Smooth muscle cell (in vitro differentiated cells): ENCODE measurements around the gene CCS. TPM values are rescaled to one million over a fixed set of nuclear protein-coding genes. Genes with fewer than 3 reads are reported as not detected.

Experiments used
- DNase-seq: peaks from one replicate; lab custom pipeline; 2025; ENCODE audit not compliant: unreplicated experiment; lab: John Stamatoyannopoulos, UW
- H2AFZ ChIP-seq: fragments of 200-600 bp; sonication (generic); 2 replicates; pipeline ENCODE4 v1.6.0; 2016; ENCODE audit warnings: antibody characterized with exemption, low read depth, mild to moderate bottlenecking
- H3F3A ChIP-seq: fragments of 200-600 bp; sonication (generic); 2 replicates; pipeline ENCODE4 v1.6.0; 2017; ENCODE audit warnings: antibody characterized with exemption, low read depth
- H3K27ac ChIP-seq: fragments of 200-600 bp; sonication (generic); 2 replicates; pipeline ENCODE4 v1.5.1; 2016; ENCODE audit warnings: low read depth, mild to moderate bottlenecking
- H3K27me3 ChIP-seq: fragments of 200-600 bp; sonication (generic); 2 replicates; pipeline ENCODE4 v1.6.1; 2016; ENCODE audit warnings: low read depth, mild to moderate bottlenecking
- H3K36me3 ChIP-seq: fragments of 200-600 bp; sonication (generic); 2 replicates; pipeline ENCODE4 v1.5.1; 2016; ENCODE audit warnings: low read depth
- H3K4me1 ChIP-seq: fragments of 200-600 bp; sonication (generic); 2 replicates; pipeline ENCODE4 v1.5.1; 2016; ENCODE audit warnings: low read depth
- H3K4me2 ChIP-seq: fragments of 200-600 bp; sonication (generic); 2 replicates; pipeline ENCODE4 v1.6.0; 2016; ENCODE audit warnings: mild to moderate bottlenecking
- H3K4me3 ChIP-seq: fragments of 200-600 bp; sonication (generic); 2 replicates; pipeline ENCODE4 v1.5.1; 2016; ENCODE audit warnings: mild to moderate bottlenecking
- H3K79me2 ChIP-seq: fragments of 200-600 bp; sonication (generic); 2 replicates; pipeline ENCODE4 v1.6.0; 2016; ENCODE audit warnings: low read depth, mild to moderate bottlenecking
- H3K9ac ChIP-seq: fragments of 200-600 bp; sonication (generic); 2 replicates; pipeline ENCODE4 v1.6.0; 2016; ENCODE audit warnings: low read depth
- H3K9me3 ChIP-seq: fragments of 200-600 bp; sonication (generic); replicated peaks from 2 replicates; pipeline ENCODE4 v1.5.1; 2016; ENCODE audit warnings: low read depth
- H4K20me1 ChIP-seq: fragments of 200-600 bp; sonication (generic); 2 replicates; pipeline ENCODE4 v1.6.0; 2016; ENCODE audit warnings: low read depth
- WGBS: methylation state at CpG from one replicate; pipeline ENCODE4 v1.1.7; 2016; ENCODE audit warnings: low lambda C conversion rate; 5-methylcytosine and 5-hydroxymethylcytosine counted together
- polyA plus RNA-seq: library from polyadenylated mRNA; unstranded; fragments of >200 nt; fragmentation: Nextera tagmentation; extraction: Ambion mirVana; gene quantifications from 2 replicates; pipeline ENCODE4 v1.2.1, GENCODE V29; 2016
- total RNA-seq: library from RNA; depleted of rRNA; stranded (reverse); fragments of >200 nt; gene quantifications from 2 replicates; pipeline ENCODE4 v1.2.3, GENCODE V29; 2014
- TF ChIP-seq, protein P1 (sequence below): fragments of 200-600 bp; sonication (generic); IDR thresholded peaks from 2 replicates; pipeline ENCODE4 v1.5.1; 2017; ENCODE audit warnings: borderline replicate concordance, mild to moderate bottlenecking, antibody characterized with exemption; ENCODE audit not compliant: insufficient read depth, poor library complexity, severe bottlenecking

The CCS gene
- total and polyA plus RNA-seq, 2 experiments from 2014 or later = 29.2 to 104 TPM

DNA sequence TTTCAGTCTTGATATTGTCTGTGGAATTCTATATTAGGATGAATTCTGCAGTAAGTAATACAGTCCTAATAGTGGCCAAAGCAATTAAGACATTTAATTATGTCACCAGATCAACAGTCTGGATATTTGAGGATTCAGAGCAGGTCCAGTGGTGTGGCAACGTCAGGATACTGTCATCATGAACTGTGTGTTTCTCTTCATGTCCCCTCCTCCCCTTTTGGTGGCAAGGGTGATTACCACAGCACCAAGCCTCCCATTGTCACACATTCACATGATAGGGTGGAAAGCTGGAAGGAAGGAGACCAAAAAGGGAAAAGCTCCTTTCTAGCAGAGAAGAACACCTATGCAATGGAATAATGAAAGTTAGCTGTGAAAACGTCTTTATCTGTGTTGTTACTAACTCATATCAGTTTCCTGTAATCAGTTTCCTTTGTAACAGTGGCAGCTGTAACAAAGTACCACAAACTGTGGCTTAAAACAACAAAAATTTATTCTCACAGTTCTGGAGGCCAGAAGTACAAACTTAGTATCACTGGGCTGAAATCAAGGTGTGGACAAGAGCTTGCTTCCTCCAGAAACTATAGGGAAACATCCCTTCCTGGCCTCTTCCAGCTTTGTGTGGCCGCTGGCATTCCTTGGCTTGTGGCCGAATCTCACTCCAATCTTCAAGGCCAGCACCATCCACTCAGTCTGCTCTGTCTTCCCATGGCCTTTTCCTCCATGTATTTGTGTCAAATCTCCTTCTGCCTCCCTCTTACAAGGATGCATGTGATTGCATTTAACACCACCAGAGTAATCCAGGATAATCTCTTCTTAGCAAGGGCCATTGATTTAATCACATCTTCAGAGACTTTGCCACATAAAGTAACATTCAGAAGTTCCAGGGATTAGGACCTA, 17.0 kb downstream of the CCS start:
- H4K20me1 ChIP-seq = no peaks in the 10 kb centered on the region
- no peak overlapping the region for H3K4me2 ChIP-seq
- no peak for DNase-seq
- no peak overlapping the region for H3K9ac ChIP-seq
- no peaks in the 10 kb centered on the region for H3K9me3 ChIP-seq
- H3F3A ChIP-seq = no peaks in the 10 kb centered on the region
- H3K27ac ChIP-seq = no peak overlapping the region
- no peaks in the 10 kb centered on the region for H3K79me2 ChIP-seq
- no peaks in the 10 kb centered on the region for H3K27me3 ChIP-seq
- no peaks in the 10 kb centered on the region for H3K36me3 ChIP-seq
- TF ChIP-seq, protein P1, sequence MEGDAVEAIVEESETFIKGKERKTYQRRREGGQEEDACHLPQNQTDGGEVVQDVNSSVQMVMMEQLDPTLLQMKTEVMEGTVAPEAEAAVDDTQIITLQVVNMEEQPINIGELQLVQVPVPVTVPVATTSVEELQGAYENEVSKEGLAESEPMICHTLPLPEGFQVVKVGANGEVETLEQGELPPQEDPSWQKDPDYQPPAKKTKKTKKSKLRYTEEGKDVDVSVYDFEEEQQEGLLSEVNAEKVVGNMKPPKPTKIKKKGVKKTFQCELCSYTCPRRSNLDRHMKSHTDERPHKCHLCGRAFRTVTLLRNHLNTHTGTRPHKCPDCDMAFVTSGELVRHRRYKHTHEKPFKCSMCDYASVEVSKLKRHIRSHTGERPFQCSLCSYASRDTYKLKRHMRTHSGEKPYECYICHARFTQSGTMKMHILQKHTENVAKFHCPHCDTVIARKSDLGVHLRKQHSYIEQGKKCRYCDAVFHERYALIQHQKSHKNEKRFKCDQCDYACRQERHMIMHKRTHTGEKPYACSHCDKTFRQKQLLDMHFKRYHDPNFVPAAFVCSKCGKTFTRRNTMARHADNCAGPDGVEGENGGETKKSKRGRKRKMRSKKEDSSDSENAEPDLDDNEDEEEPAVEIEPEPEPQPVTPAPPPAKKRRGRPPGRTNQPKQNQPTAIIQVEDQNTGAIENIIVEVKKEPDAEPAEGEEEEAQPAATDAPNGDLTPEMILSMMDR = no peak
- no peaks in the 10 kb centered on the region for H3K4me1 ChIP-seq
- 89% methylated on average over 4 of the region's 4 CpGs for WGBS
- no peak overlapping the region for H2AFZ ChIP-seq
- no peak overlapping the region for H3K4me3 ChIP-seq

DNA sequence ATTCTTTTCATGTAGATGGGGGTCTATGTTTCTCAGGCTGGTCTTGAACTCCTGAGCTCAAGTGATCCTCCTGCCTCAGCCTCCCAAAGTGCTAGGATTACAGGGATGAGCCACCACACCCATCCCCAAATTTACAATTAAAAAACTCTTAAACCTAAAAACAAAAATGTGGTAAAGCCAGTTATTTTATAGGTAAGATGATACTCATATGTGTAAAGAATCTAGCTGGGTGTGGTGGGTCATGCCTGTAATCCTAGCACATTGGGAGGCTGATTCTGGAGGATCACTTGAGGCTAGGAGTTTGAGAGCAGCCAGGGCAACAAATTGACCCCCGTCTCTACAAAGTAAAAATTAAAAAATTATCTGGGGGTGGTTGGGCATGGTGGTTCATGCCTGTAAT, 19.5 kb downstream of the CCS start:
- H4K20me1 ChIP-seq = peaks cover 7% of the 10 kb centered on the region
- no peaks in the 10 kb centered on the region for H3K36me3 ChIP-seq
- TF ChIP-seq, protein P1 = no peak
- no peak overlapping the region for H3K4me2 ChIP-seq
- H2AFZ ChIP-seq = no peak overlapping the region
- H3K9me3 ChIP-seq = no peaks in the 10 kb centered on the region
- no peak overlapping the region for H3K4me3 ChIP-seq
- H3K79me2 ChIP-seq = peaks cover 9% of the 10 kb centered on the region
- H3K9ac ChIP-seq = no peak overlapping the region
- WGBS = 96% methylated on average over 1 of the region's 1 CpG
- H3K27me3 ChIP-seq = no peaks in the 10 kb centered on the region
- peaks cover 10% of the 10 kb centered on the region for H3F3A ChIP-seq
- no peak for DNase-seq
- H3K4me1 ChIP-seq = peaks cover 7% of the 10 kb centered on the region
- H3K27ac ChIP-seq = no peak overlapping the region

DNA sequence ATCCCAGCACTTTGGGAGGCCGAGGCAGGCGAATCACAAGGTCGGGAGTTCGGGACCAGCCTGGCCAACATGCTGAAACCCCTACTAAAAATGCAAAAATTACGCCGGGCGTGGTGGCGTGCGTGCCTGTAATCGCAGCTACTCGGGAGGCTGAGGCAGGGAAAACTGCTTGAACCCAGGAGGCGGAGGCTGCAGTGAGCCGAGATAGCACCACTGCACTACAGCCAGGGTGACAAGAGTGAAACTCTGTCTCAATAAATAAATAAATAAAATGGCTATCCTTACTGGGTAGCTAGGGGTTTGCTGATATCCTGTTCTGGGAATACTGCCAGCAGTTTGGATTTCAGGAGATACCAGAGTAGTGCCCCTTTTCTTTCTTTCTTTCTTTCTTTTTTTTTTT, 21.1 kb downstream of the CCS start:
- DNase-seq = no peak
- H3K27ac ChIP-seq = no peak overlapping the region
- H3K4me1 ChIP-seq = peaks cover 20% of the 10 kb centered on the region
- no peak overlapping the region for H3K9ac ChIP-seq
- H3K36me3 ChIP-seq = no peaks in the 10 kb centered on the region
- peaks cover 23% of the 10 kb centered on the region for H4K20me1 ChIP-seq
- H3K4me2 ChIP-seq = no peak overlapping the region
- H3K9me3 ChIP-seq = no peaks in the 10 kb centered on the region
- whole genome bisulfite sequencing = 90% methylated on average over 13 of the region's 13 CpGs
- H3K4me3 ChIP-seq = no peak overlapping the region
- TF ChIP-seq, protein P1 = no peak
- H3F3A ChIP-seq = peaks cover 24% of the 10 kb centered on the region
- H2AFZ ChIP-seq = no peak overlapping the region
- H3K27me3 ChIP-seq = no peaks in the 10 kb centered on the region
- peaks cover 25% of the 10 kb centered on the region for H3K79me2 ChIP-seq
